ENCODE data around the gene LTK. TPM values are rescaled to one million over a fixed set of nuclear protein-coding genes. Genes with fewer than 3 reads are reported as not detected.

The LTK gene
- total RNA-seq, 1 experiment from 2014 or later = 0.07 TPM

DNA sequence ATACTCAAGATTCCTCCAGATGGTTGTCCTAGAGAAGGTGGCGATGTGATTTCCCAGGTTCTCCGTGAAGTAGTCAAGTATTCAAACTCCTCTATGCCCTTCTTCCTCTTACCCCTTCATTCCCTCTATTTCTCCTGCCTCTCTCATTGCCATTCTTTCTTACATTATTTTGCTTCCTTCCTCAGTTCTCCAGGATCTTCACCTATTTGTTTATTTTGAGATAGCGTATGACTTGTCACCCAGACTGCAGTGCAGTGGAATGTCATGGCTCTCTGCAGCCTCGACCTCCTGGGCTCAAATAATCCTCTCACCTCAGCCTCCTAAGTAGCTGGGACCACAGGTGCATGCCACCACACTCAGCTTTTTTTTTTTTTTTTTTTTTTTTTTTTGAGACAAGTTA, 21.7 kb downstream of the LTK start:
- intact Hi-C loops (cut with micrococcal nuclease) = loop anchor here (10.0 kb wide), 1 partner anchor 53 kb away; the partner anchor contains the start of gene RPAP1

DNA sequence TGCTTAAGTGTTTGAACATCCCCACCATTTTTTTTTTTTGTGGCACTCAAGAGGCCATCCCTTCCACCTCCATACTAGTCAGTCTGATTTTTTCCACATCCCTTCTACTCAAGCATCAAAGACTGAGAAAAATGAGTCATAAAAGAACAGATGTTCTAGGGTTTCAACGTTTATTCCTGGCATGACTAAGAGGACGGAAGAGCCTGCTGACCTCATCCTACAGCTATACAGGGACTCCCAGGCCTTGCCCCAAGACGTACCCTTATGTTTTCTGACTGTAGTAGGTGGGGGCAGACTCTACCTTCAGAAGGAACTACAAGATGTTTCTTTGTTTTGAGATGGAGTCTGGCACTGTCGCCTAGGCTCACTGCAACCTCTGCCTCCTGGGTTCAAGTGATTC, 23.3 kb downstream of the LTK start:
- H3K27ac ChIP-seq (ENCODE audit: low read length) = peak overlapping the region; percentile 64
- H3K27me3 ChIP-seq (ENCODE audit: low read length) = no peaks in the 10 kb centered on the region
- ATAC-seq (peak; percentile 62), DNase-seq (peak; percentile 94)
- intact Hi-C loops (cut with micrococcal nuclease) = loop anchor here (10.0 kb wide), 1 partner anchor 54 kb away; the partner anchor contains the start of gene RPAP1
- H3K9me2 ChIP-seq (replicated peaks; ENCODE audit: low read length) = no peaks in the 10 kb centered on the region
- peak overlapping the region; percentile 31; the same call in 1 of the 2 replicates for H2AFZ ChIP-seq (ENCODE audit: low read length)
- no peaks in the 10 kb centered on the region for H3F3A ChIP-seq (ENCODE audit: low read length, unreplicated experiment)
- H3K4me2 ChIP-seq (ENCODE audit: low read length) = peak overlapping the region; percentile 49
- no peak overlapping the region for H3K9ac ChIP-seq (ENCODE audit: low read length)
- no peak overlapping the region for H3K4me3 ChIP-seq (ENCODE audit: low read length)
- TF ChIP-seq, protein P1, sequence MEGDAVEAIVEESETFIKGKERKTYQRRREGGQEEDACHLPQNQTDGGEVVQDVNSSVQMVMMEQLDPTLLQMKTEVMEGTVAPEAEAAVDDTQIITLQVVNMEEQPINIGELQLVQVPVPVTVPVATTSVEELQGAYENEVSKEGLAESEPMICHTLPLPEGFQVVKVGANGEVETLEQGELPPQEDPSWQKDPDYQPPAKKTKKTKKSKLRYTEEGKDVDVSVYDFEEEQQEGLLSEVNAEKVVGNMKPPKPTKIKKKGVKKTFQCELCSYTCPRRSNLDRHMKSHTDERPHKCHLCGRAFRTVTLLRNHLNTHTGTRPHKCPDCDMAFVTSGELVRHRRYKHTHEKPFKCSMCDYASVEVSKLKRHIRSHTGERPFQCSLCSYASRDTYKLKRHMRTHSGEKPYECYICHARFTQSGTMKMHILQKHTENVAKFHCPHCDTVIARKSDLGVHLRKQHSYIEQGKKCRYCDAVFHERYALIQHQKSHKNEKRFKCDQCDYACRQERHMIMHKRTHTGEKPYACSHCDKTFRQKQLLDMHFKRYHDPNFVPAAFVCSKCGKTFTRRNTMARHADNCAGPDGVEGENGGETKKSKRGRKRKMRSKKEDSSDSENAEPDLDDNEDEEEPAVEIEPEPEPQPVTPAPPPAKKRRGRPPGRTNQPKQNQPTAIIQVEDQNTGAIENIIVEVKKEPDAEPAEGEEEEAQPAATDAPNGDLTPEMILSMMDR (conservative IDR thresholded peaks at IDR 0.05; ENCODE audit: low read depth, low read length) = no peak
- TF ChIP-seq EZH2 (IDR thresholded peaks at IDR 0.05; ENCODE audit: low read length, unreplicated experiment) (no peak), EZH2phosphoT487 (IDR thresholded peaks at IDR 0.05; ENCODE audit: borderline replicate concordance, low read length) (no peak)
- no peaks in the 10 kb centered on the region for H3K36me3 ChIP-seq (ENCODE audit: low read depth, low read length)
- ChIA-PET CTCF (interaction anchor here (0.6 to 0.7 kb wide), 3 partner anchors 15 to 113 kb away, joined by 3 to 5 read pairs (median 4); no protein-coding TSS in a partner anchor), POLR2A (ENCODE audit: unreplicated experiment) (no interaction called here)
- H3K79me2 ChIP-seq (ENCODE audit: low read length) = no peaks in the 10 kb centered on the region
- no peaks in the 10 kb centered on the region for H4K20me1 ChIP-seq (ENCODE audit: low read length)
- no TSS peak for BruUV-seq (replicated peaks)
- no peaks in the 10 kb centered on the region for H3K9me3 ChIP-seq (ENCODE audit: low read length)
- peaks cover 38% of the 10 kb centered on the region for H3K4me1 ChIP-seq (ENCODE audit: insufficient read depth, low read length)

More for the DNA sequence above, 21.7 kb downstream of the LTK start:
- CTCF ChIA-PET = no interaction called here
- Histone ChIP-seq H3K27me3 (ENCODE audit: low read length) (no peaks in the 10 kb centered on the region), H3K79me2 (ENCODE audit: low read length) (no peaks in the 10 kb centered on the region), H3F3A (ENCODE audit: low read length, unreplicated experiment) (no peaks in the 10 kb centered on the region), H3K9me2 (replicated peaks; ENCODE audit: low read length) (no peaks in the 10 kb centered on the region), H3K4me2 (ENCODE audit: low read length) (no peak overlapping the region), H3K27ac (ENCODE audit: low read length) (no peak overlapping the region), H3K36me3 (ENCODE audit: low read depth, low read length) (no peaks in the 10 kb centered on the region), H3K4me3 (ENCODE audit: low read length) (no peak overlapping the region), H3K9ac (ENCODE audit: low read length) (no peak overlapping the region), H3K9me3 (ENCODE audit: low read length) (no peaks in the 10 kb centered on the region), H3K4me1 (ENCODE audit: insufficient read depth, low read length) (peaks cover 38% of the 10 kb centered on the region), H2AFZ (ENCODE audit: low read length) (no peak overlapping the region), H4K20me1 (ENCODE audit: low read length) (no peaks in the 10 kb centered on the region)
- TF ChIP-seq, protein P1 (conservative IDR thresholded peaks at IDR 0.05; ENCODE audit: low read depth, low read length) = no peak
- TF ChIP-seq EZH2phosphoT487 (IDR thresholded peaks at IDR 0.05; ENCODE audit: borderline replicate concordance, low read length) (no peak), EZH2 (IDR thresholded peaks at IDR 0.05; ENCODE audit: low read length, unreplicated experiment) (no peak)
- DNase-seq (no peak), ATAC-seq (no peak)
- BruUV-seq (replicated peaks) = no TSS peak
- POLR2A ChIA-PET (ENCODE audit: unreplicated experiment) = no interaction called here

GRCh38 chr15:41489641-41490040, 24.0 kb downstream of the LTK start:
- Histone ChIP-seq H3K4me2 (ENCODE audit: low read length) (no peak overlapping the region), H3K36me3 (ENCODE audit: low read depth, low read length) (no peaks in the 10 kb centered on the region), H3F3A (ENCODE audit: low read length, unreplicated experiment) (no peaks in the 10 kb centered on the region), H3K4me1 (ENCODE audit: insufficient read depth, low read length) (peaks cover 38% of the 10 kb centered on the region), H3K27ac (ENCODE audit: low read length) (no peak overlapping the region; the same call in 1 of the 2 replicates), H2AFZ (ENCODE audit: low read length) (no peak overlapping the region), H3K4me3 (ENCODE audit: low read length) (no peak overlapping the region), H3K27me3 (ENCODE audit: low read length) (no peaks in the 10 kb centered on the region), H3K9me2 (replicated peaks; ENCODE audit: low read length) (no peaks in the 10 kb centered on the region), H3K79me2 (ENCODE audit: low read length) (no peaks in the 10 kb centered on the region), H3K9ac (ENCODE audit: low read length) (no peak overlapping the region), H4K20me1 (ENCODE audit: low read length) (no peaks in the 10 kb centered on the region), H3K9me3 (ENCODE audit: low read length) (no peaks in the 10 kb centered on the region)
- TF ChIP-seq, protein P1 (conservative IDR thresholded peaks at IDR 0.05; ENCODE audit: low read depth, low read length) = no peak
- BruUV-seq (replicated peaks) = no TSS peak
- POLR2A ChIA-PET (ENCODE audit: unreplicated experiment) = no interaction called here
- CTCF ChIA-PET = no interaction called here
- DNase-seq = no peak
- no peak for ATAC-seq
- intact Hi-C loops (cut with micrococcal nuclease) = loop anchor here (10.0 kb wide), 1 partner anchor 55 kb away; the partner anchor contains the start of gene RPAP1

All from PC-3 (cell line).